Stimulated activated CD4-positive, alpha-beta T cell treated with anti-CD3 and anti-CD28 coated beads, Interleukin-2, amount 100 ng/mL, for 24 hours (primary cell): ENCODE measurements around the gene PRB3.

Experiments used
- DNase-seq, 2 donors: peaks; one replicate each; pipeline ENCODE4 v3.0.0-alpha.2; 2020

PRB3 gene

DNA sequence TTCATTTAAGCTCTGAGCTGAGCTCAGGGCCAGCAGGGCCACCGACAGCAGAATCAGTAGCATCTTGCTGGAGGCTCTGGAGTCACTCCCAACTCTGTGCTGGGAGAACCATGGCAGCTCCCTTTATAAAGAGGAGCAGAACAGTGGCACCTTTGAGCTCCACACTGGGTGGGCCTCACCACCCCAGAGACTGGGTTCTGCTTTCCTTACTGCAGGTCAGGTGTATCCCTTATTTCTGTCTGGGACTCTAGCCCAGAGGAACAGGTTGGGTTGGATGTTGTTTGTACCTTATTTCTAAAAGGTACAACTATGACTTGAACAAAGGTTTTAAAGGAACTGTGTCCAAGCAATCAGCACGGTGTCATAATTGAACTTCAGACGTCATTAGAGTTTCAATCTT, at the start of gene PRB3:
PRB3 (minus strand) TSS at position 101 of the 400 bp plus-strand sequence; CDS start at position 63, 38 bp downstream.
- no peak for DNase-seq

DNA sequence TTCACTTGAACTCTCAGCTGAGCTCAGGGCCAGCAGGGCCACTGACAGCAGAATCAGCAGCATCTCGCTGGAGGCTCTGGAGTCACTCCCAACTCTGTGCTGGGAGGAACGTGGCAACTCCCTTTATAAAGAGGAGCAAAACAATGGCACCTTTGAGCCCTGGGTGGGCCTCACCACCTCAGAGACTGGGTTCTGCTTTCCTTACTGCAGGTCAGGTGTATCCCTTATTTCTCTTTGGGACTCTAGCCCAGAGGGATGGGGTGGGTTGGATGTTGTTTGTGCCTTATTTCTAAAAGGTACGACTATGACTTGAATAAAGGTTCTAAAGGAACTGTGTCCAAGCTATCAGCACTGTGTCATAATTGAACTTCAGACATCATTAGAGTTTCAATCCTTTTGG, 40.8 kb upstream of the PRB3 start, which contains the start of gene PRB4:
PRB4 (minus strand) TSS at position 101 of the 400 bp plus-strand sequence; CDS start at position 63, 38 bp downstream.
- DNase-seq: no peak

DNA sequence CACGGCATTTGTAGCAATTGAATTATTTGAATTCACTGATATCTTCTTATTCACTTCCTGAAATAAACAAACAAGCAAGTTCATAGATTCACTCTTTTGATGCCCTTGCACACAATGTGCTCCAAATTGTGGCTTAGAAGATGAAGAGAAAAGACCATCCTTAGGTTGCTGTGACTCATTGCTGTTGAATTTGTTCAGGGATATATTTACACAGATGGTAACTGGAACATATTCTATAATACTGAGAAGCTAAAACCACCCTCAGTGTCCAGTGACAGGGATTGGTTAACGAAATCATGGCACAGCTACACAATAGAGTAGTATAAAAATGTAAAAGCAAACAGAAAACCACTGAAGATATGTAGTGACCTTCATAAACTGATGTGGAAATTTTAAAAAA, 37.6 kb upstream of the PRB3 start:
- DNase-seq: no peak

DNA sequence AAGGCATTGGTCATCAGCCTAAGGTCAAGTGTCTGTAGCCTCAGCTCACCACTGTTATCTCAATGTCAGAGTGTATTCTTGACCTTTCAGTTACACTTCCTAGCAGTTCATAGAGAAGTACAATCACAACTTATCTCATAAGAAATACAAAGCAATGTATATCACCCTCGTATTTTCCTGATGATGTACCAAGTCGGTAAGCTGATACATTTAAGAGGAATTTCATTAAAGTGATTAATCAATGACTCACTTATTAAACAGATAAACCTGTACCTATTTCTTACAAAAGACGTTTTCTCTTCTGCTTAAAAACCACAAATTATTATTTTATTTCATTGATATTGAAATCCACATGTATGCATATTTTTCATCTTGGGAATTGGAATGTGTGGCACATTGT, 3.9 kb upstream of the PRB3 start:
- DNase-seq: no peak

DNA sequence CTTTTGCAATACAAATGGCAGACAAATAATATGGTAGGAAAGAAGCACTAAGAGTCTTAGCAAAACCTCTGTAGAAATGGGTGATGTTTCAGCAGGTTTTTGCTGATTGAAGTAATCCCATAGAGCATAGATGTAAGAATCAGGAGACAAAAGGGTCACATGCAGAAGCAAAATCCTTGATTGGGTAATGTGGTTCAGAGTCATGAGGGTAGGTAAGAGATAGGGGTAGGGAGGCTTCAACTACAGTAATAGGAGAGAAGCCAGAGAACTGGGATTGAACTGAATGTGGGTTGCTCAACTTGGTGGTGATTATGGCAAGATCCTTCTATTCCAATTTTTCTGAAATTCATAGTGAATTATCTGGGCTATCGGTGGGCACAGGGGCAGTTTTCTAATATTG, 5.0 kb downstream of the PRB3 start:
- DNase-seq: no peak

DNA sequence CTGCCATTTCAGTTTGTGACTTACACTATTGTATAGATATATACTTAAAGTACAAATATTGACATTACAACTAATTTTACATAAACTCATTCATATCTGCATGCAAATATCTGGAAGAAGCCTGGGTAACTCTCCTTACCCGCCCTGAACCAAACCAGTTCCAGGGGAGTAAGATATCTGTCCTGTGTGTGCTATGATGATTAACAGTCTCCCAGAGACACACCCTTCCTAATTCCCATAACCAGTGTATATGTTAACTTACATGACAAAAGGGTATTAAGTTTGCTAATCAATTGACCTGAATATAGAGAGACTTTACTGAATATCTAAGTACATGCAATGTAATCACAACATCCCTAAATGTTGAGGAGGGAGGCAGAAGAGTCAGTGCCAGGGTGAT, 23.0 kb downstream of the PRB3 start:
- DNase-seq: no peak

DNA sequence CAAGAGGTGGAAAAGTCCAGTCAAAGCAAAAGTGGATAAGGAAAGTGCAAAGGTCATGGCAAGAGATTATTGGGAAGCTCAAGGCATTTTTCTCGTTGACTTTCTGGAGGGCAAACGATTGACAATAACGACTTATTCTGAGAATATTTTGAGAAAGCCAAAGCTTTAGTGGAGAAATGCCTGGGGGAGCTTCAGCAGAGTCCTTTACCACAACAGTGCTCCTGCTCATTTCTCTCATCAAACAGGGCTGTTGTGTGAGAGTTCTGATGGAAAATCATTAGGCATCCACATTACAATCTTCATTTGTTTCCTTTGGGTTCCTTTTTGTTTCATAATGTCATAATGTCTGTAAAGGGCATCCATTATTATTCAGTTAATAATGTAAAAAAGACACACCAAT, 26.9 kb downstream of the PRB3 start:
- DNase-seq: no peak

DNA sequence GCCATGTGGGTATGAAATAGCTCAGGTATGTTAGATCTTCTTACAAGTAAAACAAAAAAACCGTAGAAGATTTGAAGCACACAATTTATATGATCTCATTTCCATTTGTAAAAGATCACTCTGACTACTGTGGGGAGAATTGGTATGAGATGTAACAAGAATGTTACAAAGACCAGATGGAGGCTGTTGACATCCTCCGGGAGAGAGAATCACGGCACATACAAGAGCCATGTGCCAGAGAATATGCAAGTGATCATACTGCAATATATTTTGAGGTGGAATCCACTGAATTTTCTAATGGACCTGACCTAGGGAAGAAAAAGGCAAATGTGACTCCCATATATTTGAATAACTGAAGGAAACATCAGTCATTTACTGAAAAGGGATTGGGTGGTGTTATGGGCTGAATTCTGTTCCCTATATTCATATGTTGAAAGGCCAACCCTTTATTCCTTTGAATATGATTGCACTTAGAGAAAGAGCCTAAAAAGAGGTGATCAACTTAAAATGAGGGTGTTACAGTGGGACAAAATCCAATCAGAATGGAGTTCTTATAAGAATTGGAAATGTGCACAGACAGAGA, 29.1 kb downstream of the PRB3 start:
- DNase-seq: no peak

DNA sequence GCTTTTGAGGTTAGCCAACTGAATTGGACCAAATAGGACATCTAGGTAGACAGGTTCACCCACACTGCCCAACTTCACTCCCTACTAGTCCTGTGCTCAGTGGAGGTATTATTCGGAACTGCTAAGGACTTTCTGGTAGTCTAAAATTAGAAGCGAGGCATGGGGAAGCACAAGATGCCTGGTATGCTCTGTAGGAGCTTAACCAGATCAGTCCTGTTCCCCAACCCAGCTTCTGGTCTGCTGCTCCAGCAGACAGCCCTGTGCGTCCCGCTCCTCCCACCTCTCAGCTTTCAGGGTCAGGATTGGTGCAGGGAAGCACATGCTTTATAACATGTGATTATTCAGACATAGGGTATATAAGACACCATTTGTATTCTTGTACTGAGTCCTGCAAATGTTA, 31.2 kb downstream of the PRB3 start:
- DNase-seq: no peak

DNA sequence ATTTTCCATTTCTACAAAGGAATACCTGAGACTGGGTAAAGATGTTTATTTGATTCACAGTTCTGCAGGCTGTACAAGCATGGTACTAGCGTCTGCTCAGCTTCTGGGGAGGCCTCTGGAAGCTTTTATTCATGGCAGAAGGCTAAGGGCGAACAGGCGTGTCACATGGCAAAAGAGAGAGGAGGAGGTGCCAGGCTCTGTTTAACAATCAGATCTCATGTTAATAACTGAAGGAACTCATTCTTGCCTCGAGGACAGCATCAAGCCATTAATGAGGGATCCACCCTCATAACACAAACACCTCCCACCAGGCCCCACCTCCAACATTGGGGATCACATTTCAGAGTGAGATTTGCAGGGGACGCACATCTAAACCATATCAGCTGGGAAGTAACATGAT, 36.0 kb downstream of the PRB3 start:
- no peak for DNase-seq

DNA sequence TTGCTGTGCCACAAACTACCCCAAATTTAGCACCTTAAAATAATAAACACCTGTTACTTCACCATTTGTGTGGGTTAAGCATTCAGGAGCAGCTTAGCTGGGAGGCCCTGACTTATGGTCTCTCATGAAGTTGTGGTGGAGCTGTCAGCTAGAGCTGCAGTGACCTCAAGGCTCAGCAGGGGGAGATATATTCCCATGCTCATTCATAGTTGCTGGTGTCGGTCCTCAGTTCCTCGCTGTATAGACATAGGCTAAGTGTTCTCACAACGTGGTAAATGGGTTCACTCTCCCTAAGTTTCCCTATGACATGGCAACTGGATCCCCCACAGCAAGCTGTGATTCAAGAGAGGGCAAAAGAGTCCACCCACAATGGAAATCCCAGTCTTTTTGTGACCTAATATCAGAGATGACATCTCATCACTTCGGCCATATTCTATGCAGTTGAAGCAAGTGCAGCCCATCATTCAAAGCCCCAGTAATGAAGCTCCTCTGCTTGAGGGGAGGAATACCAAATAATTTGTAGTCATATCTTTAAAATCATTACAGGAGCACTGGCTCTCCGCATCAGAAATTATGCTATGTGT, 41.1 kb downstream of the PRB3 start:
- DNase-seq: peak; percentile 26 to 43

DNA sequence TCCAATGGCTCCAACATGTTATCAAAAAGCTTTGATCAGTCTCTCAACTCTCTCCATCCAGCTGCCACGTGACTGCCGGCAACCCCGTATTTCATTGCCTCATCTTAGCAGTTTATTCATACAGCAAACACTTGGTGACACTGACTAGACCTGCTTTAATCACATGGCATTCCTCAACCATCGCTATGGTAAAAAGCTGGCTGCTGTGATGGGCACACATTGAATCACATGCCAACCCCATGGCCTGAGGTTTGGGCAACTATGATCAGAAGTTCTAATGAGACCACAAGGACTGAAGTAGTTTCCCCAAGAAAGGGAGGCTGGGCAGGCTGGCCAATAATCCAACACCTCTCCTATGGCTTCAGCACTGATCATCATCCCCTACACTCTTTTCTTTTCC, 42.1 kb downstream of the PRB3 start:
- DNase-seq: no peak
